MV-4-11 (cell line): ENCODE results near the gene STEAP2.
"Not testable (repeated sequence)": the region's sequence is repeated elsewhere in the genome, so short reads cannot be mapped to it uniquely, and the experiment has no call there.

Source experiments
- DNase-seq: peaks from one replicate; lab custom pipeline; 2025; lab: John Stamatoyannopoulos, UW

STEAP2 gene

GRCh38 chr7:90211391-90212148, at the start of gene STEAP2:
Gene STEAP2 (plus strand): TSS chr7:90211740. CDS start chr7:90225083, 13,343 bp downstream.
- DNase-seq, result no peak

GRCh38 chr7:90163534-90163933, 48.0 kb upstream of the STEAP2 start:
- no peak for DNase-seq

GRCh38 chr7:90165724-90166123, 45.8 kb upstream of the STEAP2 start:
- DNase-seq, result no peak

- no peak for DNase-seq
Measured at GRCh38 chr7:90166153-90166552, 45.4 kb upstream of the STEAP2 start.

- DNase-seq, result no peak
Measured at GRCh38 chr7:90167361-90167760, 44.2 kb upstream of the STEAP2 start.

- no peak for DNase-seq
Measured at GRCh38 chr7:90169891-90170290, 41.6 kb upstream of the STEAP2 start.

GRCh38 chr7:90172121-90172520, 39.4 kb upstream of the STEAP2 start:
- DNase-seq, result no peak

- no peak for DNase-seq
Measured at GRCh38 chr7:90172624-90173023, 38.9 kb upstream of the STEAP2 start.

- peak; percentile 21 for DNase-seq
Measured at GRCh38 chr7:90173127-90173844, 38.3 kb upstream of the STEAP2 start.

GRCh38 chr7:90175667-90176066, 35.9 kb upstream of the STEAP2 start:
- DNase-seq, result no peak

GRCh38 chr7:90176195-90176594, 35.3 kb upstream of the STEAP2 start:
- DNase-seq, result no peak

GRCh38 chr7:90178166-90178565, 33.4 kb upstream of the STEAP2 start:
- no peak for DNase-seq

- peak; percentile 93 for DNase-seq
Measured at GRCh38 chr7:90178679-90179278, 32.8 kb upstream of the STEAP2 start.

- no peak for DNase-seq
Measured at GRCh38 chr7:90180011-90180585, 31.4 kb upstream of the STEAP2 start.

GRCh38 chr7:90180649-90181048, 30.9 kb upstream of the STEAP2 start:
- no peak for DNase-seq

- no peak for DNase-seq
Measured at GRCh38 chr7:90181485-90181884, 30.1 kb upstream of the STEAP2 start.

GRCh38 chr7:90186290-90186689, 25.2 kb upstream of the STEAP2 start:
- not testable (repeated sequence) for DNase-seq

GRCh38 chr7:90187507-90188050, 24.0 kb upstream of the STEAP2 start:
- no peak for DNase-seq

- peak; percentile 65 for DNase-seq
Measured at GRCh38 chr7:90188281-90188680, 23.3 kb upstream of the STEAP2 start.

- DNase-seq, result no peak
Measured at GRCh38 chr7:90190995-90191394, 20.5 kb upstream of the STEAP2 start.

GRCh38 chr7:90191648-90192047, 19.9 kb upstream of the STEAP2 start:
- DNase-seq, result no peak
